RWPE1 (cell line): ENCODE measurements around the gene HES1.

Source experiments
- CTCF ChIA-PET: fragments of 350-600 bp; sonication (Branson Sonifier 250); formaldehyde crosslinking; extraction: SDS; loops from one replicate; lab custom pipeline; 2021; lab: Yijun Ruan, JAX
- POLR2A ChIA-PET: fragments of 400-600 bp; formaldehyde crosslinking; extraction: SDS; loops from one replicate; lab custom pipeline; 2020; ENCODE audit warnings: antibody characterized with exemption; ENCODE audit not compliant: low non-redundant PET; lab: Yijun Ruan, JAX
- DNase-seq: peaks from one replicate; pipeline ENCODE4 v3.0.0; 2012; ENCODE audit warnings: low spot score
- H3K27ac ChIP-seq: fragments of 450-650 bp; 2 replicates; pipeline ENCODE4 v1.5.1; 2017
- CTCF ChIP-seq: fragments of 450-650 bp; conservative IDR thresholded peaks from 2 replicates; pipeline ENCODE4 v1.5.1; 2017; ENCODE audit warnings: low read depth, mild to moderate bottlenecking

The HES1 gene

GRCh38 chr3:194097141-194097882 lies 38.6 kb upstream of the HES1 start:
- CTCF ChIA-PET = no interaction called here
- TF ChIP-seq CTCF = no peak
- DNase-seq = no peak
- POLR2A ChIA-PET = no interaction called here
- H3K27ac ChIP-seq = no peak overlapping the region

- no peak overlapping the region for H3K27ac ChIP-seq
- ChIA-PET POLR2A (no interaction called here), CTCF (no interaction called here)
- TF ChIP-seq CTCF = no peak
- no peak for DNase-seq
These were observed 37.7 kb upstream of the HES1 start for GRCh38 chr3:194098081-194098842.

- H3K27ac ChIP-seq = no peak overlapping the region
- no peak for TF ChIP-seq CTCF
- ChIA-PET POLR2A (no interaction called here), CTCF (no interaction called here)
- no peak for DNase-seq
These were observed 37.1 kb upstream of the HES1 start for GRCh38 chr3:194098843-194099183.

- DNase-seq = no peak
- POLR2A ChIA-PET = no interaction called here
- TF ChIP-seq CTCF = no peak
- no peak overlapping the region for H3K27ac ChIP-seq
- CTCF ChIA-PET = no interaction called here
These were observed 36.7 kb upstream of the HES1 start for GRCh38 chr3:194099215-194099614.

GRCh38 chr3:194100856-194101390 lies 35.0 kb upstream of the HES1 start:
- CTCF ChIA-PET = no interaction called here
- POLR2A ChIA-PET = no interaction called here
- TF ChIP-seq CTCF = no peak
- no peak overlapping the region for H3K27ac ChIP-seq
- DNase-seq = no peak

- ChIA-PET CTCF (no interaction called here), POLR2A (no interaction called here)
- H3K27ac ChIP-seq = no peak overlapping the region
- DNase-seq = no peak
- TF ChIP-seq CTCF = no peak
These were observed 34.1 kb upstream of the HES1 start for GRCh38 chr3:194101592-194102432.
